ENCODE measurements around the gene PIGL.

- TF ChIP-seq CTCF (IDR thresholded peaks at IDR 0.05) (no peak), POLR2AphosphoS5 (IDR thresholded peaks at IDR 0.05) (no peak), POLR2A (IDR thresholded peaks at IDR 0.05) (no peak)
Measured at GRCh38 chr17:16352667-16353316, 135.8 kb downstream of the PIGL start.

Data from breast epithelium (tissue), 3 donors.